SK-N-SH (cell line): ENCODE data around the gene WWTR1. TPM values are rescaled to one million over a fixed set of nuclear protein-coding genes. Genes with fewer than 3 reads are reported as not detected.

ENCODE experiments used
- CTCF ChIA-PET: fragments of 300-600, 350-600 bp; formaldehyde crosslinking; extraction: SDS; loops from one replicate; lab custom pipeline; 2021; lab: Yijun Ruan, JAX
- POLR2A ChIA-PET: fragments of 350-600 bp; sonication (Branson Sonifier 250); formaldehyde crosslinking; extraction: SDS; loops from one replicate; lab custom pipeline; 2020; ENCODE audit warnings: antibody characterized with exemption, inconsistent platforms; lab: Yijun Ruan, JAX
- DNase-seq: peaks from one replicate; pipeline ENCODE4 v3.0.0; 2012
- H2AFZ ChIP-seq: fragments of 200-600 bp; sonication (generic); 2 replicates; pipeline ENCODE4 v1.8.1; 2016; ENCODE audit warnings: antibody characterized with exemption, mild to moderate bottlenecking, low read depth
- H3F3A ChIP-seq: fragments of 200-600 bp; sonication (generic); replicated peaks from 2 replicates; pipeline ENCODE3; 2016; ENCODE audit warnings: antibody characterized with exemption, mild to moderate bottlenecking; ENCODE audit not compliant: insufficient read depth
- H3K27ac ChIP-seq, 2 experiments: fragments of 200-500 bp in 1 of 2; fragments of 200-600 bp in 1 of 2; sonication (Bioruptor generic) in 1 of 2; sonication (generic), shearing (Covaris generic) in 1 of 2; 2 replicates each; pipeline versions ENCODE4 v1.5.1 to v1.6.1; 2014 to 2016; ENCODE audit warnings: low read depth in 2 of 2, inconsistent platforms in 1 of 2, low read length in 1 of 2, mild to moderate bottlenecking in 1 of 2, mixed read lengths in 1 of 2
- H3K27me3 ChIP-seq: fragments of 200-600 bp; sonication (generic), shearing (Covaris generic); 2 replicates; pipeline ENCODE4 v1.6.1; 2016; ENCODE audit warnings: mixed run types; ENCODE audit not compliant: insufficient read depth
- H3K36me3 ChIP-seq, 2 experiments: fragments of 200-500 bp in 1 of 2; fragments of 200-600 bp in 1 of 2; sonication (Bioruptor generic) in 1 of 2; sonication (generic) in 1 of 2; replicated peaks in 1 of 2; 2 replicates each; pipeline versions ENCODE3 to v1.5.1; 2014 to 2016; ENCODE audit warnings: low read length in 1 of 2, mild to moderate bottlenecking in 1 of 2; ENCODE audit not compliant: insufficient read depth in 2 of 2, control insufficient read depth in 1 of 2
- H3K4me1 ChIP-seq, 2 experiments: fragments of 200-500 bp in 1 of 2; fragments of 200-600 bp in 1 of 2; sonication (Bioruptor generic) in 1 of 2; sonication (generic), shearing (Covaris generic) in 1 of 2; 2 replicates each; pipeline versions ENCODE4 v1.5.1 to v1.6.1; 2014 to 2016; ENCODE audit warnings: low read depth in 1 of 2, low read length in 1 of 2, mixed run types in 1 of 2; ENCODE audit not compliant: insufficient read depth in 2 of 2, control insufficient read depth in 1 of 2
- H3K4me2 ChIP-seq: fragments of 200-600 bp; sonication (generic), shearing (Covaris generic); 2 replicates; pipeline ENCODE4 v1.6.1; 2017; ENCODE audit warnings: mixed run types
- H3K4me3 ChIP-seq, 2 experiments: fragments of 200-500 bp in 1 of 2; fragments of 200-600 bp in 1 of 2; sonication (Bioruptor generic) in 1 of 2; sonication (generic), shearing (Covaris generic) in 1 of 2; 2 replicates each; pipeline versions ENCODE4 v1.5.1 to v1.8.1; 2014 to 2016; ENCODE audit warnings: low read depth in 2 of 2, inconsistent platforms in 1 of 2, low read length in 1 of 2, mild to moderate bottlenecking in 1 of 2, mixed read lengths in 1 of 2, moderate library complexity in 1 of 2
- H3K79me2 ChIP-seq: fragments of 200-600 bp; sonication (generic); 2 replicates; pipeline ENCODE4 v1.8.1; 2017; ENCODE audit warnings: mild to moderate bottlenecking; ENCODE audit not compliant: insufficient read depth
- H3K9ac ChIP-seq: fragments of 200-600 bp; sonication (generic); 2 replicates; pipeline ENCODE4 v1.6.1; 2017; ENCODE audit warnings: mixed run types
- H3K9me2 ChIP-seq: fragments of 200-600 bp; sonication (generic); 2 replicates; pipeline ENCODE4 v1.6.1; 2017; ENCODE audit warnings: mixed run types
- H3K9me3 ChIP-seq: fragments of 200-600 bp; sonication (generic); 2 replicates; pipeline ENCODE4 v1.6.1; 2017; ENCODE audit warnings: mixed run types, mild to moderate bottlenecking, moderate library complexity
- H4K20me1 ChIP-seq: fragments of 200-600 bp; sonication (generic); 2 replicates; pipeline ENCODE4 v1.6.1; 2017; ENCODE audit warnings: mild to moderate bottlenecking, mixed run types; ENCODE audit not compliant: insufficient read depth
- CHD2 ChIP-seq: fragments of 150-350 bp; IDR thresholded peaks from 2 replicates; pipeline ENCODE4 v1.6.1; 2018; ENCODE audit warnings: low read length; ENCODE audit not compliant: partially characterized antibody
- ELF1 ChIP-seq: IDR thresholded peaks from 2 replicates; pipeline ENCODE4 v1.4.0; 2012
- EP300 ChIP-seq, 2 experiments: IDR thresholded peaks; 2 replicates each; pipeline versions ENCODE4 v1.4.0 to v1.6.1; 2012; ENCODE audit warnings: borderline replicate concordance in 1 of 2, low read depth in 1 of 2, low read length in 1 of 2
- EZH2phosphoT487 ChIP-seq: fragments of 200-600 bp; sonication (generic); IDR thresholded peaks from 2 replicates; pipeline ENCODE4 v1.6.1; 2017; ENCODE audit warnings: low read depth, mixed run types, mild to moderate bottlenecking, antibody characterized with exemption, moderate library complexity, borderline replicate concordance
- FOSL2 ChIP-seq: IDR thresholded peaks from 2 replicates; pipeline ENCODE4 v1.4.0; 2012; ENCODE audit warnings: low read depth, mild to moderate bottlenecking, moderate library complexity, borderline replicate concordance
- FOXM1 ChIP-seq: IDR thresholded peaks from 2 replicates; pipeline ENCODE4 v1.4.0; 2012; ENCODE audit warnings: low read depth, mild to moderate bottlenecking
- GABPA ChIP-seq: IDR thresholded peaks from 2 replicates; pipeline ENCODE4 v1.4.0; 2012; ENCODE audit warnings: low read depth, mild to moderate bottlenecking
- JUND ChIP-seq: IDR thresholded peaks from 2 replicates; pipeline ENCODE4 v1.4.0; 2012
- MEF2A ChIP-seq: IDR thresholded peaks from 2 replicates; pipeline ENCODE4 v1.4.0; 2012; ENCODE audit warnings: low read depth, borderline replicate concordance
- NRF1 ChIP-seq: IDR thresholded peaks from 2 replicates; pipeline ENCODE4 v1.6.1; 2012; ENCODE audit warnings: low read depth, mild to moderate bottlenecking, low read length
- RAD21 ChIP-seq: IDR thresholded peaks from 2 replicates; pipeline ENCODE4 v1.6.1; 2012; ENCODE audit warnings: mild to moderate bottlenecking, low read length
- RFX5 ChIP-seq: IDR thresholded peaks from 2 replicates; pipeline ENCODE4 v1.6.1; 2012; ENCODE audit warnings: mild to moderate bottlenecking, improper control_type of control experiment, low read length
- RXRA ChIP-seq: IDR thresholded peaks from 2 replicates; pipeline ENCODE4 v1.4.0; 2012; ENCODE audit warnings: low read depth, mild to moderate bottlenecking, borderline replicate concordance
- SMC3 ChIP-seq: IDR thresholded peaks from 2 replicates; pipeline ENCODE4 v1.6.1; 2012; ENCODE audit warnings: low read depth, low read length, improper control_type of control experiment
- TAF1 ChIP-seq: IDR thresholded peaks from 2 replicates; pipeline ENCODE4 v1.6.1; 2012; ENCODE audit warnings: low read depth, mild to moderate bottlenecking, low read length, moderate library complexity, borderline replicate concordance
- TCF12 ChIP-seq: IDR thresholded peaks from 2 replicates; pipeline ENCODE4 v1.4.0; 2012
- YY1 ChIP-seq: IDR thresholded peaks from 2 replicates; pipeline ENCODE4 v1.4.0; 2012; ENCODE audit warnings: low read depth, mild to moderate bottlenecking
- WGBS: methylation state at CpG from one replicate; pipeline ENCODE4 v1.1.6; 2017; ENCODE audit warnings: low lambda C conversion rate; 5-methylcytosine and 5-hydroxymethylcytosine counted together
- polyA plus RNA-seq, 3 experiments: library from polyadenylated mRNA; depleted of rRNA; stranded (reverse); fragments of >200 nt; gene quantifications; 2 replicates each; pipeline ENCODE4 v1.2.3, GENCODE V29; 2012
- TF ChIP-seq, protein P1 (sequence below): fragments of 200-600 bp; sonication (generic); IDR thresholded peaks from 2 replicates; pipeline ENCODE4 v1.6.1; 2017; ENCODE audit warnings: antibody characterized with exemption, mild to moderate bottlenecking, moderate library complexity
- TF ChIP-seq, protein P2 (sequence below): fragments of 150-350 bp; IDR thresholded peaks from 2 replicates; pipeline ENCODE4 v1.6.1; 2017; ENCODE audit warnings: antibody characterized with exemption, low read length, low read depth, borderline replicate concordance
- TF ChIP-seq, protein P3 (sequence below): IDR thresholded peaks from 2 replicates; pipeline ENCODE4 v1.6.1; 2012; ENCODE audit warnings: mild to moderate bottlenecking, low read depth, low read length, moderate library complexity

Gene WWTR1
- polyA plus RNA-seq, 1 of the 3 experiments (the other 2 are of a cell fraction), result 60.6 TPM

DNA sequence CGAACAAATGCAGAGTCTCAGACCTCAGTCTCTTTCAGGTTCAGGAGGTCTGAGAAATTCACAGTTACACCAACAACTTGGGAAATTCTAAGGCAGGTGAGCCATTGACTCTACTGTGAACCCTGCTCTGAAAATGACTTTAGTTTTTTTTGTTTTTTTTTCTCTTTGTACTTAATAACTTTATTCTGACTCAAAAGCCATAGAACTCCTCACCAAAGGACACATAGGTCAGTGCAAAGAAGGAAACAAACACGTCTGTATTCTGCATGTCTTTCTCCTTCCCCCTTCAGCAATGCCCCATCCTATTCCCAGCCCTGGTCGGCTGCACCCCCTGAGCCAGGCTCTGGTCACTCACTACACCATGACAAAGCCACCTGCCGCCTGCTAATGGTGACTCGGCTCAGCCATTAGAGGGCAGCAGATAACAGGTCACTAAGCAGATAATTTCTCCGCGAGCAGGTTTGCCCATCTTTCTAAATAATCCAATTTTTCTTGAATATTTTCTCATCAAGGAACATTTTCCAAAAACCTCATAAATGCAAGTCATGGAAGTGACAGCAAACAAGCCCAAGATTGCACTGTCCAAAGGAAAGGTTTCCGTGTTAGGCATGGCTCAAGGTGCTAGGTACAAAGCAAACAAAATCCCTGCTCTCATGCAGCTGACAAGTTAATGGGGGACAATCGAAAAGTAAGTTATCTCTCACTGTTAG, 145.6 kb downstream of the WWTR1 start:
- WGBS, result 13% methylated on average over 9 of the region's 9 CpGs
- Histone ChIP-seq H2AFZ (no peak overlapping the region), H3K27ac (no peak overlapping the region), H3F3A (peaks cover 20% of the 10 kb centered on the region), H3K4me2 (no peak overlapping the region), H3K36me3 (peaks cover 0 to 11% of the 10 kb centered on the region in 2 experiments), H3K9me3 (no peaks in the 10 kb centered on the region), H3K79me2 (no peaks in the 10 kb centered on the region)
- CTCF ChIA-PET, result interaction anchor here (0.6 to 2.7 kb wide), 36 partner anchors 9 to 983 kb away, joined by 3 to 20 read pairs (median 4); partner anchors contain the start of gene COMMD2
- peak; percentile 78 for TF ChIP-seq SMC3
- no peak for TF ChIP-seq ELF1
- TF ChIP-seq, protein P1, sequence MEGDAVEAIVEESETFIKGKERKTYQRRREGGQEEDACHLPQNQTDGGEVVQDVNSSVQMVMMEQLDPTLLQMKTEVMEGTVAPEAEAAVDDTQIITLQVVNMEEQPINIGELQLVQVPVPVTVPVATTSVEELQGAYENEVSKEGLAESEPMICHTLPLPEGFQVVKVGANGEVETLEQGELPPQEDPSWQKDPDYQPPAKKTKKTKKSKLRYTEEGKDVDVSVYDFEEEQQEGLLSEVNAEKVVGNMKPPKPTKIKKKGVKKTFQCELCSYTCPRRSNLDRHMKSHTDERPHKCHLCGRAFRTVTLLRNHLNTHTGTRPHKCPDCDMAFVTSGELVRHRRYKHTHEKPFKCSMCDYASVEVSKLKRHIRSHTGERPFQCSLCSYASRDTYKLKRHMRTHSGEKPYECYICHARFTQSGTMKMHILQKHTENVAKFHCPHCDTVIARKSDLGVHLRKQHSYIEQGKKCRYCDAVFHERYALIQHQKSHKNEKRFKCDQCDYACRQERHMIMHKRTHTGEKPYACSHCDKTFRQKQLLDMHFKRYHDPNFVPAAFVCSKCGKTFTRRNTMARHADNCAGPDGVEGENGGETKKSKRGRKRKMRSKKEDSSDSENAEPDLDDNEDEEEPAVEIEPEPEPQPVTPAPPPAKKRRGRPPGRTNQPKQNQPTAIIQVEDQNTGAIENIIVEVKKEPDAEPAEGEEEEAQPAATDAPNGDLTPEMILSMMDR, result peak; percentile 90
- peak; percentile 93 for TF ChIP-seq RAD21
- TF ChIP-seq, all 33 proteins: peak for 3
- H3K4me3 ChIP-seq, result peak overlapping the region; percentile 21 to 29; a peak in 2 of 4 replicates
- H4K20me1 ChIP-seq, result no peaks in the 10 kb centered on the region
- H3K9ac ChIP-seq, result no peak overlapping the region
- H3K4me1 ChIP-seq, result peaks cover 0 to 13% of the 10 kb centered on the region in 2 experiments; a peak in 1 of 4 replicates
- POLR2A ChIA-PET, result no interaction called here
- DNase-seq, result peak; percentile 78
- H3K27me3 ChIP-seq, result no peaks in the 10 kb centered on the region
- H3K9me2 ChIP-seq, result no peaks in the 10 kb centered on the region

DNA sequence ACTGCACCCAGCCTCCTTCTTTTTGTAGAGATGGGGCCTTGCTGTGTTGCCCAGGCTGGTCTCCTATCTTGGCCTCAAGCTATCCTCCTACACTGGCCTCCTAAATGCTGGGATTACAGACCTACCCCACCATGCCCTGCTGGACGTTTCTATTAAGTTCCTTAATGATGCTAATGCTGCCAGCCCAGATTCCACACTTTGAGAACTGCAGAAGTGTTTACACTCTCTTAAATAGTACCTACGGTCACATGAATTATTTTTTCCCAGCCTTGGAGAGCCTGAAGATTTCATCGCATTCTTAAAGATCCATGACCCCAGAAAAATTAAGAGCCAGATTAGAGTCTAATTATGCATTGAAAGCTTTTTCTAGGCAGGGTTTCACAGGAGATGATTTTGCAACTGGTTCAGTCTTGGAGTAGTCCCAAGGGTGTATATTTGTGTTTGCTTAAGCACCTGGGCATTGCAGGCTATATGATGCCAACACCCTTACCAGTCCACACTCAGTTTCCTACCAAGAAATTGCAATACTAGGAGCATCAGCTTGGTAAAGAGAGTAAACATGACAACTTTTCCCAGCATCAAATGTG, 146.7 kb downstream of the WWTR1 start:
- 81% methylated on average over 3 of the region's 3 CpGs for WGBS
- Histone ChIP-seq H3K27ac (no peak overlapping the region), H3K36me3 (peaks cover 0 to 2% of the 10 kb centered on the region in 2 experiments), H2AFZ (no peak overlapping the region), H3K9me3 (no peaks in the 10 kb centered on the region), H3K9ac (no peak overlapping the region), H3K4me1 (peaks cover 0 to 20% of the 10 kb centered on the region in 2 experiments; a peak in 1 of 4 replicates), H4K20me1 (no peaks in the 10 kb centered on the region), H3F3A (peaks cover 29% of the 10 kb centered on the region), H3K4me2 (no peak overlapping the region), H3K79me2 (no peaks in the 10 kb centered on the region), H3K9me2 (no peaks in the 10 kb centered on the region), H3K4me3 (no peak overlapping the region), H3K27me3 (no peaks in the 10 kb centered on the region)
- POLR2A ChIA-PET, result no interaction called here
- CTCF ChIA-PET, result interaction anchor here (0.6 to 3.7 kb wide), 19 partner anchors 9 to 984 kb away, joined by 3 to 20 read pairs (median 4); no protein-coding TSS in a partner anchor
- DNase-seq, result no peak
- TF ChIP-seq EZH2phosphoT487 (no peak), ELF1 (no peak), YY1 (no peak), NRF1 (no peak), EP300 (IDR thresholded peaks at IDR 0.05; ENCODE audit: borderline replicate concordance in 1 of 2, low read depth in 1 of 2, low read length in 1 of 2) (no peak), FOSL2 (no peak), CHD2 (no peak), MEF2A (no peak), TAF1 (no peak), RFX5 (no peak), RXRA (no peak), FOXM1 (no peak), GABPA (no peak), TCF12 (no peak), JUND (no peak)
- TF ChIP-seq, protein P2, sequence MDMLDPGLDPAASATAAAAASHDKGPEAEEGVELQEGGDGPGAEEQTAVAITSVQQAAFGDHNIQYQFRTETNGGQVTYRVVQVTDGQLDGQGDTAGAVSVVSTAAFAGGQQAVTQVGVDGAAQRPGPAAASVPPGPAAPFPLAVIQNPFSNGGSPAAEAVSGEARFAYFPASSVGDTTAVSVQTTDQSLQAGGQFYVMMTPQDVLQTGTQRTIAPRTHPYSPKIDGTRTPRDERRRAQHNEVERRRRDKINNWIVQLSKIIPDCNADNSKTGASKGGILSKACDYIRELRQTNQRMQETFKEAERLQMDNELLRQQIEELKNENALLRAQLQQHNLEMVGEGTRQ, result no peak
- TF ChIP-seq, protein P3, sequence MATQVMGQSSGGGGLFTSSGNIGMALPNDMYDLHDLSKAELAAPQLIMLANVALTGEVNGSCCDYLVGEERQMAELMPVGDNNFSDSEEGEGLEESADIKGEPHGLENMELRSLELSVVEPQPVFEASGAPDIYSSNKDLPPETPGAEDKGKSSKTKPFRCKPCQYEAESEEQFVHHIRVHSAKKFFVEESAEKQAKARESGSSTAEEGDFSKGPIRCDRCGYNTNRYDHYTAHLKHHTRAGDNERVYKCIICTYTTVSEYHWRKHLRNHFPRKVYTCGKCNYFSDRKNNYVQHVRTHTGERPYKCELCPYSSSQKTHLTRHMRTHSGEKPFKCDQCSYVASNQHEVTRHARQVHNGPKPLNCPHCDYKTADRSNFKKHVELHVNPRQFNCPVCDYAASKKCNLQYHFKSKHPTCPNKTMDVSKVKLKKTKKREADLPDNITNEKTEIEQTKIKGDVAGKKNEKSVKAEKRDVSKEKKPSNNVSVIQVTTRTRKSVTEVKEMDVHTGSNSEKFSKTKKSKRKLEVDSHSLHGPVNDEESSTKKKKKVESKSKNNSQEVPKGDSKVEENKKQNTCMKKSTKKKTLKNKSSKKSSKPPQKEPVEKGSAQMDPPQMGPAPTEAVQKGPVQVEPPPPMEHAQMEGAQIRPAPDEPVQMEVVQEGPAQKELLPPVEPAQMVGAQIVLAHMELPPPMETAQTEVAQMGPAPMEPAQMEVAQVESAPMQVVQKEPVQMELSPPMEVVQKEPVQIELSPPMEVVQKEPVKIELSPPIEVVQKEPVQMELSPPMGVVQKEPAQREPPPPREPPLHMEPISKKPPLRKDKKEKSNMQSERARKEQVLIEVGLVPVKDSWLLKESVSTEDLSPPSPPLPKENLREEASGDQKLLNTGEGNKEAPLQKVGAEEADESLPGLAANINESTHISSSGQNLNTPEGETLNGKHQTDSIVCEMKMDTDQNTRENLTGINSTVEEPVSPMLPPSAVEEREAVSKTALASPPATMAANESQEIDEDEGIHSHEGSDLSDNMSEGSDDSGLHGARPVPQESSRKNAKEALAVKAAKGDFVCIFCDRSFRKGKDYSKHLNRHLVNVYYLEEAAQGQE, result no peak
